ENCODE measurements around the gene S100A13.
A peak's percentile ranks its signal among the peaks of the same experiment; 100 is the strongest.
"Not testable (repeated sequence)": the region's sequence is repeated elsewhere in the genome, so short reads cannot be mapped to it uniquely, and the experiment has no call there.

The S100A13 gene

GRCh38 chr1:153626904-153627714 is at the start of gene S100A13:
TSS of gene S100A13 (minus strand) at chr1:153627505. CDS start at chr1:153626472, 1,033 bp downstream.
- peak; percentile 89 for DNase-seq

GRCh38 chr1:153673511-153673910 is 46.2 kb upstream of the S100A13 start:
- no peak for DNase-seq

GRCh38 chr1:153671628-153672353 is 44.5 kb upstream of the S100A13 start:
- peak; percentile 81 for DNase-seq

GRCh38 chr1:153670859-153671627 is 43.7 kb upstream of the S100A13 start, which contains the start of gene ILF2:
TSS of gene ILF2 (minus strand) at chr1:153670993. CDS start at chr1:153670922, 71 bp downstream.
- DNase-seq = peak; percentile 99

- no peak for DNase-seq
Observed at GRCh38 chr1:153670257-153670858, 43.1 kb upstream of the S100A13 start.

GRCh38 chr1:153669606-153670005 is 42.3 kb upstream of the S100A13 start:
- DNase-seq = no peak

GRCh38 chr1:153668672-153669071 is 41.4 kb upstream of the S100A13 start:
- not testable (repeated sequence) for DNase-seq

GRCh38 chr1:153667439-153667838 is 40.1 kb upstream of the S100A13 start:
- no peak for DNase-seq

GRCh38 chr1:153663211-153663610 is 35.9 kb upstream of the S100A13 start:
- no peak for DNase-seq

- DNase-seq = no peak
Observed at GRCh38 chr1:153662269-153662668, 35.0 kb upstream of the S100A13 start.

- DNase-seq = no peak
Observed at GRCh38 chr1:153661111-153661708, 33.9 kb upstream of the S100A13 start.

GRCh38 chr1:153659656-153660055 is 32.4 kb upstream of the S100A13 start:
- DNase-seq = no peak

GRCh38 chr1:153659175-153659534 is 31.9 kb upstream of the S100A13 start:
- no peak for DNase-seq

GRCh38 chr1:153658400-153659174 is 31.3 kb upstream of the S100A13 start, which contains the start of gene SNAPIN:
TSS of gene SNAPIN (plus strand) at chr1:153658703. CDS start at chr1:153658744, 41 bp downstream.
- DNase-seq = peak; percentile 90

- no peak for DNase-seq
Observed at GRCh38 chr1:153655333-153655732, 28.0 kb upstream of the S100A13 start.

- no peak for DNase-seq
Observed at GRCh38 chr1:153652805-153653500, 25.6 kb upstream of the S100A13 start.

- DNase-seq = no peak
Observed at GRCh38 chr1:153651771-153652170, 24.5 kb upstream of the S100A13 start.

GRCh38 chr1:153649863-153650235 is 22.5 kb upstream of the S100A13 start:
- DNase-seq = no peak

GRCh38 chr1:153649137-153649862 is 22.0 kb upstream of the S100A13 start:
- DNase-seq = no peak

- DNase-seq = no peak
Observed at GRCh38 chr1:153648000-153648643, 20.8 kb upstream of the S100A13 start.

All from DMS79 treated with DMSO at 0.1 percent for 48 hours (cell line).